ENCODE results near the gene SLC39A11. TPM values are rescaled to one million over a fixed set of nuclear protein-coding genes. Genes with fewer than 3 reads are reported as not detected.

Gene SLC39A11
- total RNA-seq, 1 experiment from 2014 or later = 46.4 TPM

- Histone ChIP-seq H3K9ac (ENCODE audit: low read length) (no peak overlapping the region), H3K4me2 (ENCODE audit: low read length) (no peak overlapping the region), H4K20me1 (ENCODE audit: insufficient read depth) (no peaks in the 10 kb centered on the region), H2AFZ (ENCODE audit: low read depth, low read length, poor library complexity, severe bottlenecking) (no peak overlapping the region), H3K27ac (ENCODE audit: low read depth, low read length) (no peak overlapping the region), H3K36me3 (ENCODE audit: control insufficient read depth in 1 of 2, insufficient read depth in 2 of 2, low read length in 2 of 2) (no peaks in the 10 kb centered on the region), H3K4me3 (replicated peaks in 1 of 2; ENCODE audit: low read depth in 1 of 2, low read length in 2 of 2) (no peak overlapping the region), H3K9me3 (ENCODE audit: control insufficient read depth in 1 of 2, insufficient read depth in 1 of 2, low read depth in 1 of 2, low read length in 2 of 2) (no peaks in the 10 kb centered on the region), H3K9me2 (ENCODE audit: insufficient read depth) (no peaks in the 10 kb centered on the region), H3K4me1 (ENCODE audit: control insufficient read depth in 1 of 2, insufficient read depth in 2 of 2, low read length in 2 of 2) (no peaks in the 10 kb centered on the region), H3K79me2 (ENCODE audit: insufficient read depth, low read length) (no peaks in the 10 kb centered on the region), H3K27me3 (ENCODE audit: insufficient read depth, low read length) (no peaks in the 10 kb centered on the region)
- no TSS peak for BruUV-seq (replicated peaks)
- ChIA-PET POLR2A (no interaction called here), CTCF (no interaction called here), RAD21 (ENCODE audit: low non-redundant PET in 1 of 2, low total read pairs in 2 of 2, uncharacterized antibody in 2 of 2, unreplicated experiment in 2 of 2) (no interaction called here)
- intact Hi-C loops (cut with micrococcal nuclease) = no loop called here
- TF ChIP-seq SIN3A (IDR thresholded peaks at IDR 0.05; ENCODE audit: low read depth) (no peak), RAD21 (IDR thresholded peaks at IDR 0.05; ENCODE audit: low read depth) (no peak), REST (IDR thresholded peaks at IDR 0.05; ENCODE audit: low read depth) (no peak), EGR1 (IDR thresholded peaks at IDR 0.05; ENCODE audit: low read depth) (no peak), ZNF274 (IDR thresholded peaks at IDR 0.05; ENCODE audit: low read depth, low read length) (no peak), POLR2A (IDR thresholded peaks at IDR 0.05; ENCODE audit: borderline replicate concordance, extremely low read depth, insufficient read depth, insufficient read length) (no peak), CTCF (IDR thresholded peaks at IDR 0.05 in 2 of 3, conservative IDR thresholded peaks at IDR 0.05 in 1 of 3; ENCODE audit: borderline replicate concordance in 1 of 3, insufficient read depth in 1 of 3, low read depth in 2 of 3, low read length in 2 of 3) (no peak), TCF7L2 (IDR thresholded peaks at IDR 0.05; ENCODE audit: borderline replicate concordance, extremely low read depth, insufficient read depth, insufficient read length) (no peak), ZFX (IDR thresholded peaks at IDR 0.05) (no peak), FOSL1 (IDR thresholded peaks at IDR 0.05; ENCODE audit: low read depth) (no peak), YY1 (IDR thresholded peaks at IDR 0.05; ENCODE audit: extremely low read depth, insufficient replicate concordance, low read depth, low read length) (no peak), EZH2phosphoT487 (IDR thresholded peaks at IDR 0.05; ENCODE audit: borderline replicate concordance) (no peak), SP1 (IDR thresholded peaks at IDR 0.05; ENCODE audit: low read depth) (no peak), EZH2 (IDR thresholded peaks at IDR 0.05) (no peak), JUND (IDR thresholded peaks at IDR 0.05) (no peak), SRF (IDR thresholded peaks at IDR 0.05; ENCODE audit: low read depth) (no peak)
- TF ChIP-seq, protein P1, sequence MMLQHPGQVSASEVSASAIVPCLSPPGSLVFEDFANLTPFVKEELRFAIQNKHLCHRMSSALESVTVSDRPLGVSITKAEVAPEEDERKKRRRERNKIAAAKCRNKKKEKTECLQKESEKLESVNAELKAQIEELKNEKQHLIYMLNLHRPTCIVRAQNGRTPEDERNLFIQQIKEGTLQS (IDR thresholded peaks at IDR 0.05) = no peak
- no peak for ATAC-seq
- DNase-seq (ENCODE audit: low read depth, low spot score) = no peak
Observed at GRCh38 chr17:72778169-72779151, 314.0 kb downstream of the SLC39A11 start.
